GM12878 (cell line): ENCODE results near the gene AP4S1.

ENCODE experiments used
- CEBPB ChIP-seq, 2 experiments: fragments of 150-350 bp in 1 of 2; IDR thresholded peaks; 2 replicates each; pipeline ENCODE4 v1.6.1; 2012 to 2014; ENCODE audit warnings: low read depth in 2 of 2, low read length in 2 of 2, borderline replicate concordance in 1 of 2, inconsistent platforms in 1 of 2
- CTCF ChIP-seq, 3 experiments: IDR thresholded peaks in 2 of 3; conservative IDR thresholded peaks in 1 of 3; 2 replicates each; pipeline ENCODE4 v1.5.1; 2011; ENCODE audit warnings: low read depth in 3 of 3, low read length in 3 of 3, mild to moderate bottlenecking in 3 of 3, control low read depth in 2 of 3, moderate library complexity in 2 of 3, inconsistent platforms in 1 of 3, mixed read lengths in 1 of 3; ENCODE audit not compliant: control insufficient read depth in 2 of 3, insufficient read depth in 1 of 3; ENCODE audit errors: extremely low read depth in 1 of 3
- EZH2 ChIP-seq: IDR thresholded peaks from 2 replicates; pipeline ENCODE4 v1.6.1; 2012; ENCODE audit warnings: low read depth, mild to moderate bottlenecking, control low read depth, inconsistent platforms, low read length, borderline replicate concordance; ENCODE audit not compliant: control insufficient read depth
- IKZF2 ChIP-seq, 2 experiments: fragments of 450-650 bp; IDR thresholded peaks; 2 replicates each; pipeline ENCODE4 v1.6.1; 2017; ENCODE audit warnings: mild to moderate bottlenecking in 2 of 2, moderate library complexity in 2 of 2
- ZBTB33 ChIP-seq: fragments of 450-650 bp; IDR thresholded peaks from 2 replicates; pipeline ENCODE4 v1.6.1; 2017; ENCODE audit warnings: mild to moderate bottlenecking

- TF ChIP-seq EZH2: no peak
- TF ChIP-seq CEBPB (IDR thresholded peaks at IDR 0.05; ENCODE audit: borderline replicate concordance in 1 of 2, low read depth in 2 of 2, low read length in 2 of 2): no peak
- no peak for TF ChIP-seq CTCF (IDR thresholded peaks at IDR 0.05 in 2 of 3, conservative IDR thresholded peaks at IDR 0.05 in 1 of 3; ENCODE audit: control insufficient read depth in 2 of 3, extremely low read depth in 1 of 3, insufficient read depth in 1 of 3, low read depth in 3 of 3, low read length in 3 of 3)
- TF ChIP-seq ZBTB33: no peak
- TF ChIP-seq IKZF2 (IDR thresholded peaks at IDR 0.05): no peak
Observed at GRCh38 chr14:31051023-31051422, 25.6 kb downstream of the AP4S1 start.
